A549 (cell line): ENCODE data around the gene RPS24. TPM values are rescaled to one million over a fixed set of nuclear protein-coding genes. Genes with fewer than 3 reads are reported as not detected.

Source experiments
- ATAC-seq, 2 experiments: fragments of 200-7000 bp in 1 of 2; fragments of >200 bp in 1 of 2; cut with Nextera tagmentation in 1 of 2; cut with Tn5 transposase in 1 of 2; 3 replicates each; pipeline versions ENCODE4 v1.8.0 to v1.9.1; 2018 to 2020; ENCODE audit warnings: mild to moderate bottlenecking in 1 of 2, moderate library complexity in 1 of 2
- CTCF ChIA-PET: fragments of 300-600 bp; sonication (Branson Sonifier 250); formaldehyde crosslinking; extraction: SDS; loops from one replicate; lab custom pipeline; 2021; ENCODE audit warnings: antibody characterized with exemption, inconsistent platforms; lab: Yijun Ruan, JAX
- POLR2A ChIA-PET: fragments of 350-600 bp; formaldehyde crosslinking; extraction: SDS; loops from one replicate; lab custom pipeline; 2021; ENCODE audit warnings: antibody characterized with exemption, inconsistent platforms; lab: Yijun Ruan, JAX
- DNase-seq, 2 experiments: peaks; one replicate each; pipeline versions ENCODE4 v3.0.0 to v3.0.0-alpha.2; 2011 to 2016; ENCODE audit warnings: low read depth in 1 of 2, low spot score in 1 of 2
- FAIRE-seq: peaks from 2 replicates; lab custom pipeline; 2011; peaks lifted over from hg19 to GRCh38; lab: Jason Lieb, UNC
- H3K27ac ChIP-seq, 2 experiments: fragments of >200 bp; sonication (Bioruptor Twin); formaldehyde crosslinking; 3 replicates each; pipeline ENCODE4 v1.5.1; 2016 to 2017
- H3K4me1 ChIP-seq: fragments of >200 bp; sonication (Bioruptor Twin); formaldehyde crosslinking; 3 replicates; pipeline ENCODE4 v1.6.1; 2016
- H3K4me2 ChIP-seq: fragments of >200 bp; sonication (Bioruptor Twin); formaldehyde crosslinking; 3 replicates; pipeline ENCODE4 v1.6.1; 2016
- H3K4me3 ChIP-seq: fragments of >200 bp; sonication (Bioruptor Twin); formaldehyde crosslinking; 3 replicates; pipeline ENCODE4 v1.5.1; 2016
- H3K9me3 ChIP-seq: fragments of >200 bp; sonication (Bioruptor Twin); formaldehyde crosslinking; 3 replicates; pipeline ENCODE4 v1.6.1; 2016
- BHLHE40 ChIP-seq: IDR thresholded peaks from 2 replicates; pipeline ENCODE4 v1.6.1; 2012; ENCODE audit warnings: low read depth, low read length, inconsistent platforms
- CBX8 ChIP-seq: fragments of 200-600 bp; sonication (generic); IDR thresholded peaks from 2 replicates; pipeline ENCODE4 v1.6.1; 2016
- CHD2 ChIP-seq: fragments of 150-350 bp; IDR thresholded peaks from 2 replicates; pipeline ENCODE4 v1.6.1; 2014; ENCODE audit warnings: low read length; ENCODE audit not compliant: partially characterized antibody
- CHD4 ChIP-seq: fragments of 200-600 bp; sonication (generic); IDR thresholded peaks from 2 replicates; pipeline ENCODE4 v1.6.1; 2016; ENCODE audit warnings: antibody characterized with exemption, mild to moderate bottlenecking, borderline replicate concordance
- E2F6 ChIP-seq: IDR thresholded peaks from 2 replicates; pipeline ENCODE4 v1.6.1; 2012; ENCODE audit warnings: low read depth, borderline replicate concordance
- ESRRA ChIP-seq: fragments of 150-350 bp; IDR thresholded peaks from 2 replicates; pipeline ENCODE4 v1.6.1; 2014; ENCODE audit warnings: mild to moderate bottlenecking, low read length, borderline replicate concordance
- FOSL2 ChIP-seq, 2 experiments: fragments of 450-650 bp in 1 of 2; fragments of >200 bp in 1 of 2; sonication (Bioruptor Twin) in 1 of 2; formaldehyde crosslinking; IDR thresholded peaks; 2 replicates each; pipeline versions ENCODE4 v1.5.0 to v1.6.1; 2016 to 2020; ENCODE audit warnings: mild to moderate bottlenecking in 1 of 2, moderate library complexity in 1 of 2
- FOXS1 ChIP-seq: fragments of 250-450 bp; sonication (Bioruptor Pico); IDR thresholded peaks from 2 replicates; pipeline ENCODE4 v1.5.0; 2020; ENCODE audit warnings: mild to moderate bottlenecking, moderate library complexity
- GATA3 ChIP-seq: IDR thresholded peaks from 2 replicates; pipeline ENCODE4 v1.6.1; 2012; ENCODE audit warnings: borderline replicate concordance
- HES2 ChIP-seq: fragments of >200 bp; sonication (Bioruptor Twin); formaldehyde crosslinking; IDR thresholded peaks from 2 replicates; pipeline ENCODE4 v1.6.1; 2016
- HOXB13 ChIP-seq: fragments of 250-450 bp; sonication (Bioruptor Pico); IDR thresholded peaks from 2 replicates; pipeline ENCODE4 v1.5.0; 2020; ENCODE audit warnings: low read depth, mild to moderate bottlenecking, moderate library complexity
- JUN ChIP-seq, 2 experiments: fragments of >200 bp; sonication (Bioruptor Twin); formaldehyde crosslinking; IDR thresholded peaks; 2 replicates in 1 of 2; 3 replicates in 1 of 2; pipeline ENCODE4 v1.6.1; 2016 to 2017
- MAFK ChIP-seq: fragments of 450-650 bp; IDR thresholded peaks from 2 replicates; pipeline ENCODE4 v1.6.1; 2014; ENCODE audit not compliant: partially characterized antibody
- MYC ChIP-seq: IDR thresholded peaks from 2 replicates; pipeline ENCODE4 v1.6.1; 2012; ENCODE audit warnings: mild to moderate bottlenecking, inconsistent platforms, low read length, improper control_type of control experiment, borderline replicate concordance
- NR3C1 ChIP-seq: fragments of >200 bp; sonication (Bioruptor Twin); formaldehyde crosslinking; IDR thresholded peaks from 3 replicates; pipeline ENCODE4 v1.6.1; 2017
- PBX3 ChIP-seq: IDR thresholded peaks from 2 replicates; pipeline ENCODE4 v1.6.1; 2012
- POLR2AphosphoS2 ChIP-seq: conservative IDR thresholded peaks from 2 replicates; pipeline ENCODE4 v1.6.1; 2012; ENCODE audit warnings: low read length, improper control_type of control experiment, inconsistent platforms
- RARB ChIP-seq: fragments of 250-450 bp; sonication (Bioruptor Pico); IDR thresholded peaks from 2 replicates; pipeline ENCODE4 v1.8.0; 2021; ENCODE audit warnings: mild to moderate bottlenecking, moderate library complexity
- RNF2 ChIP-seq: fragments of 200-600 bp; sonication (generic); IDR thresholded peaks from 2 replicates; pipeline ENCODE4 v1.6.1; 2016; ENCODE audit warnings: low read depth, mild to moderate bottlenecking, antibody characterized with exemption, moderate library complexity, borderline replicate concordance
- ZFP36 ChIP-seq: fragments of 450-650 bp; IDR thresholded peaks from 2 replicates; pipeline ENCODE4 v1.6.1; 2014; ENCODE audit warnings: borderline replicate concordance; ENCODE audit not compliant: partially characterized antibody
- WGBS: methylation state at CpG from one replicate; pipeline ENCODE4 v1.1.6; 2017; ENCODE audit errors: missing lambda C conversion rate; 5-methylcytosine and 5-hydroxymethylcytosine counted together
- polyA plus RNA-seq, 4 experiments: library from polyadenylated mRNA; depleted of rRNA in 3 of 4; stranded (reverse); fragments of >200 nt; fragmentation: RNase III in 1 of 4; extraction: RNeasy Plus Mini Kit Qiagen cat#74134 plus additional on column Dnase treatment in 1 of 4; gene quantifications; 2 replicates in 3 of 4; 3 replicates in 1 of 4; pipeline ENCODE4 v1.2.3, GENCODE V29; 2011 to 2017
- TF ChIP-seq, protein P1 (sequence below): fragments of 450-650 bp; IDR thresholded peaks from 2 replicates; pipeline ENCODE4 v1.6.1; 2014; ENCODE audit warnings: antibody characterized with exemption
- TF ChIP-seq, protein P2 (sequence below): IDR thresholded peaks from 2 replicates; pipeline ENCODE4 v1.6.1; 2012
- TF ChIP-seq, protein P3 (sequence below): fragments of 200-600 bp; sonication (generic); IDR thresholded peaks from 2 replicates; pipeline ENCODE4 v1.6.1; 2016; ENCODE audit warnings: antibody characterized with exemption, mild to moderate bottlenecking, moderate library complexity

RPS24 gene
- polyA plus RNA-seq, 2 of the 4 experiments (the other 2 are of a cell fraction): 4,263 to 5,509 TPM

DNA sequence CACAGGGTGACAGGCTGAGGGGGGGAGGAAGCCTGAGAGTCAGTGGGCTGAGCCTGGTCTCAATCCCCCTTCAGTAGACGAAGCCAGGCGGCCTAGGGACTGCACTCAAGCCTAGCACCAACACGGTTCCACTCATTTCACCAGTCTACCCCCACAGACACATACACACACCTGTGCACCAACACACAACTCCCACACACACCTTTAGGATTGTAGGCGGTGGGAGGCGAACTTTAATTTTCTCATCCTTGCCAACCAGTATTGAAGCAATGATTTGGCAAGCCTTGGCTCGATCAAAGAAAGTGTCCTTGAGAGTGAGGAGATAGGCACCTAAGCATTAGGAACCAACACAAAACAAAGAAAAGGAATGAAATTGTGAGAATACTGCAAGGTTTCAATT, 24.0 kb upstream of the RPS24 start:
- FAIRE-seq: no peak

DNA sequence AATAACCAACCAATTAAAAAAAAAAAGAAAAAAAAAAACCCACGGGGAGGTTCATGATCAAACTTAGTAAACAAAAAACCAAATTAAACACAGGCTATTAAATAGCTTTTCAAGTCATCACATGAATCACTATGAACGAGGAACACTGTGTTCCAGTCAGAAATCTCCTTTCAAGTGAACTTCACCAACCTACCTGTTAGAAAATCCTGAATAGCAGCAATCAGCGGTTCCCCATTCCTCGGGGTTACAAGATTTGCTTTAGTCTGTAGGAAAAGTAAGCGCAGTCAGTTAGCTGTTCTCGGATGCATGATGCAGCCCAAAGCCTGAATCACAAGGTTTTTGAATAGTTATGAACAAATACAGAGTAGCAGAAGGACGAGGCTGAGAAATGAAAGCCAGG, 23.4 kb upstream of the RPS24 start:
- no peak for ATAC-seq

More for the DNA sequence above, 24.0 kb upstream of the RPS24 start:
- no peak for ATAC-seq
- WGBS: 95% methylated on average over 6 of the region's 6 CpGs
- no peak for DNase-seq
- Histone ChIP-seq H3K9me3 (no peaks in the 10 kb centered on the region), H3K4me1 (peaks cover 10% of the 10 kb centered on the region; the same call in 2 of the 3 replicates), H3K4me2 (no peak overlapping the region), H3K4me3 (no peak overlapping the region), H3K27ac (no peak overlapping the region)
- POLR2A ChIA-PET: interaction anchor here (0.6 kb wide), 1 partner anchor 8 kb away, joined by 3 read pairs; no protein-coding TSS in a partner anchor
- TF ChIP-seq ZFP36 (no peak), HES2 (no peak), RNF2 (no peak), JUN (IDR thresholded peaks at IDR 0.05) (no peak), E2F6 (no peak), CHD2 (no peak), NR3C1 (no peak), BHLHE40 (no peak), CHD4 (no peak), HOXB13 (CRISPR knock-in tag) (no peak)
- TF ChIP-seq, protein P1, sequence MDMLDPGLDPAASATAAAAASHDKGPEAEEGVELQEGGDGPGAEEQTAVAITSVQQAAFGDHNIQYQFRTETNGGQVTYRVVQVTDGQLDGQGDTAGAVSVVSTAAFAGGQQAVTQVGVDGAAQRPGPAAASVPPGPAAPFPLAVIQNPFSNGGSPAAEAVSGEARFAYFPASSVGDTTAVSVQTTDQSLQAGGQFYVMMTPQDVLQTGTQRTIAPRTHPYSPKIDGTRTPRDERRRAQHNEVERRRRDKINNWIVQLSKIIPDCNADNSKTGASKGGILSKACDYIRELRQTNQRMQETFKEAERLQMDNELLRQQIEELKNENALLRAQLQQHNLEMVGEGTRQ: no peak
- TF ChIP-seq, protein P2, sequence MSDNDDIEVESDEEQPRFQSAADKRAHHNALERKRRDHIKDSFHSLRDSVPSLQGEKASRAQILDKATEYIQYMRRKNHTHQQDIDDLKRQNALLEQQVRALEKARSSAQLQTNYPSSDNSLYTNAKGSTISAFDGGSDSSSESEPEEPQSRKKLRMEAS: no peak
- CTCF ChIA-PET: interaction anchor here (0.6 to 3.1 kb wide), 2 partner anchors 19 to 260 kb away, joined by 4 to 12 read pairs; partner anchors contain the start of gene POLR3A

More for the DNA sequence above, 23.4 kb upstream of the RPS24 start:
- H3K4me1 ChIP-seq: peaks cover 10% of the 10 kb centered on the region; the same call in 2 of the 3 replicates
- no peak overlapping the region for H3K4me2 ChIP-seq
- 81% methylated on average over 7 of the region's 7 CpGs for WGBS
- FAIRE-seq (no peak), DNase-seq (no peak)
- ChIA-PET POLR2A (interaction anchor here (0.6 kb wide), 1 partner anchor 8 kb away, joined by 3 read pairs; no protein-coding TSS in a partner anchor), CTCF (interaction anchor here (0.6 to 3.1 kb wide), 4 partner anchors 18 to 260 kb away, joined by 3 to 12 read pairs (median 4); partner anchors contain the start of gene POLR3A)
- TF ChIP-seq ESRRA: no peak
- no peak for TF ChIP-seq MAFK
- no peak for TF ChIP-seq CBX8
- no peak for TF ChIP-seq CHD4
- TF ChIP-seq POLR2AphosphoS2: no peak
- TF ChIP-seq, protein P3, sequence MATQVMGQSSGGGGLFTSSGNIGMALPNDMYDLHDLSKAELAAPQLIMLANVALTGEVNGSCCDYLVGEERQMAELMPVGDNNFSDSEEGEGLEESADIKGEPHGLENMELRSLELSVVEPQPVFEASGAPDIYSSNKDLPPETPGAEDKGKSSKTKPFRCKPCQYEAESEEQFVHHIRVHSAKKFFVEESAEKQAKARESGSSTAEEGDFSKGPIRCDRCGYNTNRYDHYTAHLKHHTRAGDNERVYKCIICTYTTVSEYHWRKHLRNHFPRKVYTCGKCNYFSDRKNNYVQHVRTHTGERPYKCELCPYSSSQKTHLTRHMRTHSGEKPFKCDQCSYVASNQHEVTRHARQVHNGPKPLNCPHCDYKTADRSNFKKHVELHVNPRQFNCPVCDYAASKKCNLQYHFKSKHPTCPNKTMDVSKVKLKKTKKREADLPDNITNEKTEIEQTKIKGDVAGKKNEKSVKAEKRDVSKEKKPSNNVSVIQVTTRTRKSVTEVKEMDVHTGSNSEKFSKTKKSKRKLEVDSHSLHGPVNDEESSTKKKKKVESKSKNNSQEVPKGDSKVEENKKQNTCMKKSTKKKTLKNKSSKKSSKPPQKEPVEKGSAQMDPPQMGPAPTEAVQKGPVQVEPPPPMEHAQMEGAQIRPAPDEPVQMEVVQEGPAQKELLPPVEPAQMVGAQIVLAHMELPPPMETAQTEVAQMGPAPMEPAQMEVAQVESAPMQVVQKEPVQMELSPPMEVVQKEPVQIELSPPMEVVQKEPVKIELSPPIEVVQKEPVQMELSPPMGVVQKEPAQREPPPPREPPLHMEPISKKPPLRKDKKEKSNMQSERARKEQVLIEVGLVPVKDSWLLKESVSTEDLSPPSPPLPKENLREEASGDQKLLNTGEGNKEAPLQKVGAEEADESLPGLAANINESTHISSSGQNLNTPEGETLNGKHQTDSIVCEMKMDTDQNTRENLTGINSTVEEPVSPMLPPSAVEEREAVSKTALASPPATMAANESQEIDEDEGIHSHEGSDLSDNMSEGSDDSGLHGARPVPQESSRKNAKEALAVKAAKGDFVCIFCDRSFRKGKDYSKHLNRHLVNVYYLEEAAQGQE: no peak
- TF ChIP-seq PBX3: no peak
- no peak for TF ChIP-seq GATA3
- no peak for TF ChIP-seq FOXS1 (CRISPR knock-in tag)
- no peak for TF ChIP-seq RARB
- TF ChIP-seq MYC: no peak
- no peak for TF ChIP-seq FOSL2 (IDR thresholded peaks at IDR 0.05)
- TF ChIP-seq FOSL2 (CRISPR knock-in tag; IDR thresholded peaks at IDR 0.05): no peak
- H3K27ac ChIP-seq: no peak overlapping the region
- H3K4me3 ChIP-seq: no peak overlapping the region
- no peaks in the 10 kb centered on the region for H3K9me3 ChIP-seq
